Measurements from ENCODE around the gene LGALS9. TPM values are rescaled to one million over a fixed set of nuclear protein-coding genes. Genes with fewer than 3 reads are reported as not detected.
"Not testable (repeated sequence)": the region's sequence is repeated elsewhere in the genome, so short reads cannot be mapped to it uniquely, and the experiment has no call there.

LGALS9 gene
- polyA plus RNA-seq, 4 donors: 31.0 to 240 (median 68.4) TPM

DNA sequence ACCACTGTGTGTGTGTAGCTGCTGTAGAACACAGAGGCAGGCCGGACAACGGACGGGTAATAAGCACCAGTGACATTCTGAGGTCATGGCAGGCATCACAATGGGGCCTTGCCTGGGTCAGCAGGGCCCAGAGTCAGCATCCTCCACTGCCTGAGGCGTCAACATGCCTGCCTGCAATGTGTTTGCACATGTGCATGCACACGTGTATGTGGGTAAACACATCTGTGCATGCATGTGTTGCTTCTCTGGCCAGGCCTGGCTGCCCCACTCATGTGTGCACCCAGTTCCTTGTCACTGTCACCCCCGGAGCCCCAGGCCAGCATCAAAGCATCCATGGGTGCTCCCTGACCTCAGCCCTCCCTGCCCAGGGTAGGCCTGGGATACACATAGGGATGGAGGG is 43.3 kb downstream of the LGALS9 start:
- FAIRE-seq: no peak
- no peak overlapping the region for H3K4me3 ChIP-seq (ENCODE audit: low read depth in 1 of 3, low read length in 3 of 3)
- no peaks in the 10 kb centered on the region for H3K4me1 ChIP-seq (ENCODE audit: control insufficient read depth in 3 of 3, insufficient read depth in 2 of 3, low read depth in 1 of 3, low read length in 2 of 3)
- WGBS, 3 donors: 85 to 90% (median 88%) methylated on average over 6 of the region's 6 CpGs
- no peaks in the 10 kb centered on the region for H3K9me3 ChIP-seq (ENCODE audit: control insufficient read depth in 2 of 2, insufficient read depth in 1 of 2, low read depth in 1 of 2, low read length in 1 of 2)
- H3K27ac ChIP-seq (ENCODE audit: low read depth in 1 of 3, low read length in 2 of 3): no peak overlapping the region
- H3K27me3 ChIP-seq (ENCODE audit: control insufficient read depth in 3 of 3, insufficient read depth in 3 of 3, low read length in 3 of 3): no peaks in the 10 kb centered on the region
- no peak for DNase-seq
- no peaks in the 10 kb centered on the region for H3K36me3 ChIP-seq (ENCODE audit: control insufficient read depth in 3 of 3, insufficient read depth in 2 of 3, low read depth in 1 of 3, low read length in 3 of 3)

DNA sequence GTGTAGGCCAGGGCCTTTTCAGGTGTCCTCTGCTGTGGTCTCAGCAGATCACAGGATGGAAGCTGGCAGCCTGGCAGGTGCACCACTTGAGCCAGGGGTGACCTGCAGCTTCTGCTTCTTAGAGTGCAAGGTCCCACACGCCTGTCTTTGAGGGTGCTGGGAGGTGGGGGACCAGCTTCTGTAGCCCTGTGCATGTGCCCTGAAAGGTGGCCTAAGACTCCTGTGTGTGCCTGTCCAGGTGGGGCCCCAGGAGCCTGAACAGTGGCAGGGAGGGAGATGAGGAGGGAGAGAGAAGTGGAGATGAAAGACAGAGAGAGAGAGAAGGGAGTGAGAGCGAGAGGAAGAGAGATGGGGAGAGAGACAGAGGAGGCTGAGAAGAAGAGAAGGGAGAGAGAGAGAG is 46.2 kb downstream of the LGALS9 start:
- Histone ChIP-seq H3K36me3 (ENCODE audit: control insufficient read depth in 3 of 3, insufficient read depth in 2 of 3, low read depth in 1 of 3, low read length in 3 of 3) (no peaks in the 10 kb centered on the region), H3K27ac (ENCODE audit: low read depth in 1 of 3, low read length in 2 of 3) (no peak overlapping the region), H3K4me1 (ENCODE audit: control insufficient read depth in 3 of 3, insufficient read depth in 2 of 3, low read depth in 1 of 3, low read length in 2 of 3) (no peaks in the 10 kb centered on the region), H3K4me3 (ENCODE audit: low read depth in 1 of 3, low read length in 3 of 3) (no peak overlapping the region), H3K27me3 (ENCODE audit: control insufficient read depth in 3 of 3, insufficient read depth in 3 of 3, low read length in 3 of 3) (no peaks in the 10 kb centered on the region), H3K9me3 (ENCODE audit: control insufficient read depth in 2 of 2, insufficient read depth in 1 of 2, low read depth in 1 of 2, low read length in 1 of 2) (no peaks in the 10 kb centered on the region)
- FAIRE-seq (no peak), DNase-seq (no peak)
- WGBS, 3 donors: 52 to 83% (median 82%) methylated on average over 2 of the region's 2 CpGs

DNA sequence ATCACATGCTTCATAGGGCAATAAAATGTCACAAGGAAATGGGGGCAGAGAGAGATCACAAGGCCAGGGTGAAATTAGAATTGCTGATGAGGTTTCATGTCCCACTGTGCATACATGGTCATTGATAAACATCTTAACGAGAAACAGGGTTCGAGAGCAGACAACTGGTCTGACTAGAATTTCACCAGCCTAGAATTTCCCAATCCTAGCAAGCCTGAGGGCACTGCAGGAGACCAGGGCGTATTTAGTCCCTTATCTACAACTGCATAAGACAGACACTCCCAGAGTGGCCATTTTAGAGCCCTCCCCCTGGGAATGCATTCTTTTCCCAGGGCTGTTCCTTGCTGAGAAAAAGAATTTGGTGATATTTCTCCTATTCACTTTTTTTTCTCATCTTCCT is 55.3 kb downstream of the LGALS9 start:
- H3K4me3 ChIP-seq (ENCODE audit: low read depth in 1 of 3, low read length in 3 of 3); H3K9me3 ChIP-seq (ENCODE audit: control insufficient read depth in 2 of 2, insufficient read depth in 1 of 2, low read depth in 1 of 2, low read length in 1 of 2); FAIRE-seq; H3K27me3 ChIP-seq (ENCODE audit: control insufficient read depth in 3 of 3, insufficient read depth in 3 of 3, low read length in 3 of 3); DNase-seq; H3K27ac ChIP-seq (ENCODE audit: low read depth in 1 of 3, low read length in 2 of 3); H3K4me1 ChIP-seq (ENCODE audit: control insufficient read depth in 3 of 3, insufficient read depth in 2 of 3, low read depth in 1 of 3, low read length in 2 of 3); H3K36me3 ChIP-seq (ENCODE audit: control insufficient read depth in 3 of 3, insufficient read depth in 2 of 3, low read depth in 1 of 3, low read length in 3 of 3): not testable (repeated sequence)
- WGBS, 3 donors: 64 to 73% (median 68%) methylated on average over 3 of the region's 3 CpGs

DNA sequence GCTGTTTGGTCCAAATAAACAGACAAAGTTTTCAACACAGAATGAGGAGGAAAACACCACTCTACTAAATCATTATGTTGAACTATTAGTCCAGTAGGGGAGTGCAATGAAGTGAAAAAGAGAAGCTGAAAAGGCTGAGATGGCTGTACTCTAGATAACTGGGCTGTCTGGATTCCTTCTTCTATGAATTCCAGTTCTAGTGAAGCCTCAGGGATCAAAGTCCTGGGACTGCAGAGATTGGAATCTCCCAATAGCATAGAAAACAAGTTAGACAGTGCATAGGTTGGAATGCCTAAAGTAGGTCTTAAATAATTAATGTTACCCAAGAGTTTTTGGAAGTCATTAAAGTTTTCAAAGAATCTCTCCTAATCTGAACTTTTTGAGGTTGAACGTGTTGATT is 59.9 kb downstream of the LGALS9 start:
- Histone ChIP-seq H3K27me3 (ENCODE audit: control insufficient read depth in 3 of 3, insufficient read depth in 3 of 3, low read length in 3 of 3) (no peaks in the 10 kb centered on the region), H3K27ac (ENCODE audit: low read depth in 1 of 3, low read length in 2 of 3) (no peak overlapping the region), H3K9me3 (ENCODE audit: control insufficient read depth in 2 of 2, insufficient read depth in 1 of 2, low read depth in 1 of 2, low read length in 1 of 2) (peaks cover 5 to 19% of the 10 kb centered on the region in 2 donors), H3K4me1 (ENCODE audit: control insufficient read depth in 3 of 3, insufficient read depth in 2 of 3, low read depth in 1 of 3, low read length in 2 of 3) (peaks cover 0 to 2% (median 0%) of the 10 kb centered on the region in 3 donors), H3K4me3 (ENCODE audit: low read depth in 1 of 3, low read length in 3 of 3) (no peak overlapping the region), H3K36me3 (ENCODE audit: control insufficient read depth in 3 of 3, insufficient read depth in 2 of 3, low read depth in 1 of 3, low read length in 3 of 3) (no peaks in the 10 kb centered on the region)
- DNase-seq (no peak), FAIRE-seq (no peak)
- WGBS, 3 donors: 70 to 90% (median 86%) methylated on average over 1 of the region's 1 CpG

DNA sequence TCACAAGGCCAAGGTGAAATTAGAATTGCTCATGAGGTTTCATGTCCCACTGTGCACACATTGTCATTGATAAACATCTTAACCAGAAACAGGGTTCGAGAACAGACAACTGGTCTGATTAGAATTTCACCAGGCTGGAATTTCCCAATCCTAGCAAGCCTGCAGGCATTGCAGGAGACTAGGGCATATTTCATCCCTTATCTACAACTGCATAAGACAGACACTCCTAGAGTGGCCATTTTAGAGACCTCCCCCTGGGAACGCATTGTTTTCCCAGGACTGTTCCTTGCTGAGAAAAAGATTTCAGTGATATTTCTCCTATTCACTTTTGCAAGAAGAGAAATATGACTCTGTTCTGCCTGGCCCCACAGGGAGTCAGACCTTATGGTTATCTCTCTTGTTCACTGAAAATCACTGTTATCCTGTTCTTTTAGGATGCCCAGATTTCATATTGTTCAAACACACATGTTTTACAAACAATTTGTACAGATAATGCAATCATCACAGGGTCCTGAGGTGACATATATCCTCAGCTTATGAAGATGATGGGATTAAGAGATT is 64.3 kb downstream of the LGALS9 start:
- not testable (repeated sequence) for FAIRE-seq; H3K27me3 ChIP-seq (ENCODE audit: control insufficient read depth in 3 of 3, insufficient read depth in 3 of 3, low read length in 3 of 3); DNase-seq; H3K27ac ChIP-seq (ENCODE audit: low read depth in 1 of 3, low read length in 2 of 3); H3K36me3 ChIP-seq (ENCODE audit: control insufficient read depth in 3 of 3, insufficient read depth in 2 of 3, low read depth in 1 of 3, low read length in 3 of 3); H3K4me1 ChIP-seq (ENCODE audit: control insufficient read depth in 3 of 3, insufficient read depth in 2 of 3, low read depth in 1 of 3, low read length in 2 of 3); H3K4me3 ChIP-seq (ENCODE audit: low read depth in 1 of 3, low read length in 3 of 3)
- H3K9me3 ChIP-seq (ENCODE audit: control insufficient read depth in 2 of 2, insufficient read depth in 1 of 2, low read depth in 1 of 2, low read length in 1 of 2): peaks cover 4 to 18% of the 10 kb centered on the region in 2 donors
- WGBS, 3 donors: 66 to 80% (median 74%) methylated on average over 2 of the region's 2 CpGs

Other genes with a start within 250 kb of the LGALS9 start
- 10 to 100 TPM in 3 of 4 donors, 1 to 10 TPM in 1; 8.6 to 73.8 (median 12.9) TPM for gene KSR1, start 174.7 kb upstream of the LGALS9 start, polyA plus RNA-seq
- gene NOS2, start 169.3 kb downstream of the LGALS9 start, polyA plus RNA-seq: 10 to 100 TPM in 1 of 4 donors, 1 to 10 TPM in 1, under 1 TPM in 2; 0.22 to 29.9 (median 0.93) TPM

All from small intestine (tissue), 7 donors.